Mesothelial cell of epicardium (in vitro differentiated cells): Measurements from ENCODE around the gene COL6A6. TPM values are rescaled to one million over a fixed set of nuclear protein-coding genes. Genes with fewer than 3 reads are reported as not detected.

Experiments
- DNase-seq, 2 experiments: peaks; one replicate each; pipeline ENCODE4 v3.0.0; 2021; ENCODE audit warnings: low spot score in 2 of 2; ENCODE audit not compliant: unreplicated experiment in 2 of 2
- H3K27ac Mint-ChIP-seq: 2 replicates; pipeline ENCODE4 v1.8.0; 2021; ENCODE audit warnings: mixed read lengths
- H3K27me3 Mint-ChIP-seq: 2 replicates; pipeline ENCODE4 v1.8.0; 2021; ENCODE audit warnings: low read depth, mixed read lengths
- H3K36me3 Mint-ChIP-seq: 2 replicates; pipeline ENCODE4 v1.8.0; 2021; ENCODE audit warnings: mixed read lengths
- H3K4me1 Mint-ChIP-seq: 2 replicates; pipeline ENCODE4 v1.8.0; 2021; ENCODE audit warnings: mixed read lengths
- H3K4me3 Mint-ChIP-seq: 2 replicates; pipeline ENCODE4 v1.8.0; 2021; ENCODE audit warnings: mild to moderate bottlenecking, moderate library complexity, mixed read lengths
- H3K9me3 Mint-ChIP-seq: 2 replicates; pipeline ENCODE4 v1.8.0; 2021; ENCODE audit warnings: mixed read lengths
- total RNA-seq: library from RNA; stranded (reverse); gene quantifications from 3 replicates; pipeline ENCODE4 v1.2.1, GENCODE V29; 2021
- TF ChIP-seq, protein P1 (sequence below): fragments of 200-600 bp; sonication (generic); IDR thresholded peaks from one replicate; pipeline ENCODE4 v1.5.0; 2021; ENCODE audit warnings: antibody characterized with exemption; ENCODE audit not compliant: unreplicated experiment

Gene COL6A6
- total RNA-seq, 1 donor from 2014 or later = 13.3 TPM

- Mint-ChIP-seq H3K4me3 (no peak overlapping the region), H3K9me3 (no peaks in the 10 kb centered on the region), H3K36me3 (no peaks in the 10 kb centered on the region), H3K27ac (no peak overlapping the region), H3K4me1 (peaks cover 10% of the 10 kb centered on the region), H3K27me3 (peaks cover 11% of the 10 kb centered on the region)
- no peak for DNase-seq
- TF ChIP-seq, protein P1, sequence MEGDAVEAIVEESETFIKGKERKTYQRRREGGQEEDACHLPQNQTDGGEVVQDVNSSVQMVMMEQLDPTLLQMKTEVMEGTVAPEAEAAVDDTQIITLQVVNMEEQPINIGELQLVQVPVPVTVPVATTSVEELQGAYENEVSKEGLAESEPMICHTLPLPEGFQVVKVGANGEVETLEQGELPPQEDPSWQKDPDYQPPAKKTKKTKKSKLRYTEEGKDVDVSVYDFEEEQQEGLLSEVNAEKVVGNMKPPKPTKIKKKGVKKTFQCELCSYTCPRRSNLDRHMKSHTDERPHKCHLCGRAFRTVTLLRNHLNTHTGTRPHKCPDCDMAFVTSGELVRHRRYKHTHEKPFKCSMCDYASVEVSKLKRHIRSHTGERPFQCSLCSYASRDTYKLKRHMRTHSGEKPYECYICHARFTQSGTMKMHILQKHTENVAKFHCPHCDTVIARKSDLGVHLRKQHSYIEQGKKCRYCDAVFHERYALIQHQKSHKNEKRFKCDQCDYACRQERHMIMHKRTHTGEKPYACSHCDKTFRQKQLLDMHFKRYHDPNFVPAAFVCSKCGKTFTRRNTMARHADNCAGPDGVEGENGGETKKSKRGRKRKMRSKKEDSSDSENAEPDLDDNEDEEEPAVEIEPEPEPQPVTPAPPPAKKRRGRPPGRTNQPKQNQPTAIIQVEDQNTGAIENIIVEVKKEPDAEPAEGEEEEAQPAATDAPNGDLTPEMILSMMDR = no peak
These were observed 9.2 kb upstream of the COL6A6 start for GRCh38 chr3:130507746-130508145.

DNA sequence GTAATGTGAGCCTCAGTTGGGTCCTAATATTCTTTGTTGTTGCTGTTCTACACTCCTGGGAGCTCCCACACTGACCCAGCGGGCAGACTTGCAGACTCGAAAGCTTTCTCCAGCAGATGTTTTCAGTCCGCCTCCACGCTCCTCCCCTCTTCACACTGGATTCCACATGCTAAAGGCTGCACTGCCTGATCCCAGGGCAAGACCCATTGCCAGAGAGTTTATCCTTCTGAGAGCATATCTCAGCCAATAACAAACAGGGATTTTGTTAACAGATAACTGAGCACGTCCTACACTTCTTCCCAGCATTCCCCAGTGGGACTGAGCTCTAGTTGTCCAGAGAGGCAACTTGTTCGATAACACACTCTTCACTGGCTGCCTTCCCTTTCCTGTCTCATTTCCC is 8.0 kb upstream of the COL6A6 start:
- no peak for DNase-seq
- Mint-ChIP-seq H3K4me1 (peaks cover 10% of the 10 kb centered on the region), H3K27me3 (peaks cover 12% of the 10 kb centered on the region), H3K9me3 (peaks cover 5% of the 10 kb centered on the region), H3K36me3 (no peaks in the 10 kb centered on the region), H3K4me3 (no peak overlapping the region), H3K27ac (peak overlapping the region; percentile 51)
- TF ChIP-seq, protein P1 = no peak

DNA sequence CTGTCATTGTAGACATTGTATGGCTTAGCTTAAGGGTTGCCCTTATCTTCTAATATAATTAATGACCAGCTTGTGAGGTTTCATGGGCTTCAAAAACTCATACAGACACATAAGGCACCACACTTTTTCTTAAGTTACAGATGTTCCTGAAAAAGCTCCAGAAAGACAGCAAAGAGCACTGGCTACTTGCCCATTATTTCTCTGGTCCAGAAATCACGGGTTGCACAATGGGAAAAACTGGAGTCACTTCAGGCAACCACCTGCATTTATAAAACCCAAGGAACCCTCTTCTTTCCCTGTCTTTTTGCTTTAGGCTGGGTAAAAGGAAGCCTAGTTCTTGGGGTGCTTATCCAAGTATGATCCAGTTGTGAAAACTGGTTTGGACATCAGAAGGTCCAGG is 2.3 kb upstream of the COL6A6 start:
- H3K4me1 Mint-ChIP-seq = peaks cover 9% of the 10 kb centered on the region
- H3K36me3 Mint-ChIP-seq = no peaks in the 10 kb centered on the region
- no peak overlapping the region for H3K4me3 Mint-ChIP-seq
- TF ChIP-seq, protein P1 = no peak
- H3K27ac Mint-ChIP-seq = no peak overlapping the region
- no peak for DNase-seq
- H3K9me3 Mint-ChIP-seq = peaks cover 10% of the 10 kb centered on the region
- H3K27me3 Mint-ChIP-seq = peaks cover 50% of the 10 kb centered on the region

DNA sequence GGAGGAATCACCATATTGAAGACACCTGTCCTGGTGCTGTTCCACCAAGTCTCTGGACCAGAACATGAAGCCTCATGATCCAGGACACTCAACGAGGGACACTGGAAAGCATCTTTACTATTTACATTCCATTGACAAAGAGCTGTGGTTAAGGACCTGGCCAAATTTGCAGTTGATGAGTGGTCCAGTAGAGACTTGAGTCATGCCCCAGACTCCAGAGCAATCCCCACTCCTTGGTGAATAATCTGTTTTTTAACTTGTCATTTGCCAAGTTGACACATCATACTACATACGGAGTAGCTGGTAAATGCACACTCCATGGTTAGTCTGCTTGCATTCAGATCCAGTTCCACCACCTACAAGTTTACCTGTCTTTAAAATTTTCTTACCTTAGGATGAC is 1.2 kb upstream of the COL6A6 start:
- Mint-ChIP-seq H3K36me3 (no peaks in the 10 kb centered on the region), H3K27me3 (peaks cover 49% of the 10 kb centered on the region), H3K4me1 (peaks cover 12% of the 10 kb centered on the region), H3K4me3 (no peak overlapping the region), H3K27ac (no peak overlapping the region), H3K9me3 (peaks cover 10% of the 10 kb centered on the region)
- no peak for DNase-seq
- TF ChIP-seq, protein P1 = no peak

GRCh38 chr3:130517602-130518001 is 625 bp downstream of the COL6A6 start:
- peak overlapping the region; percentile 70 for H3K27ac Mint-ChIP-seq
- TF ChIP-seq, protein P1 = no peak
- H3K4me1 Mint-ChIP-seq = peaks cover 12% of the 10 kb centered on the region
- H3K36me3 Mint-ChIP-seq = no peaks in the 10 kb centered on the region
- peak overlapping the region; percentile 79 for H3K4me3 Mint-ChIP-seq
- H3K9me3 Mint-ChIP-seq = peaks cover 10% of the 10 kb centered on the region
- H3K27me3 Mint-ChIP-seq = peaks cover 47% of the 10 kb centered on the region
- no peak for DNase-seq

DNA sequence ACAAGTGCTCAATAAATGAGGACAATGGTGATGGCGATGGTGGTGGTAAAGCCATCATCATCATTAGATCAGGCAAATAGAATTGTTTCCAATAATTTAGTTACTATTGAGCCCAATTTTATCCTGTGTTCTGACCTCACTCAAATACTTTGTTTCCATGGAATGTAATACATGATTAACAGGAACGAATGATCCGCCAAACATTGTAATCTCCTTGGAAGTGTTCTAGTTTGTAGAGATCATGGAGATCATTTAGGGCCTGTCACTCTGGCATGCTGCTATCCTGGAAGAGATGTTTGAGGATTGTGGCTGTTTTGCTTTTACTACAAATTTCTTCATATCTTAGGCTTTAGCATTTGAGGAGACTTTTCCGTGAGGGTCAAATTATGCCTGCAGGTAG is 2.8 kb downstream of the COL6A6 start:
- no peaks in the 10 kb centered on the region for H3K36me3 Mint-ChIP-seq
- H3K4me3 Mint-ChIP-seq = no peak overlapping the region
- no peaks in the 10 kb centered on the region for H3K9me3 Mint-ChIP-seq
- no peak for DNase-seq
- H3K4me1 Mint-ChIP-seq = peaks cover 12% of the 10 kb centered on the region
- H3K27ac Mint-ChIP-seq = no peak overlapping the region
- TF ChIP-seq, protein P1 = no peak
- H3K27me3 Mint-ChIP-seq = peaks cover 54% of the 10 kb centered on the region
